Measurements from ENCODE around the gene SSTR3.
"Not testable (repeated sequence)": the region's sequence is repeated elsewhere in the genome, so short reads cannot be mapped to it uniquely, and the experiment has no call there.

The SSTR3 gene

GRCh38 chr22:37181681-37182080, 30.6 kb downstream of the SSTR3 start:
- no peak for DNase-seq (ENCODE audit: low read depth)

GRCh38 chr22:37180531-37181231, 31.6 kb downstream of the SSTR3 start:
- DNase-seq (ENCODE audit: low read depth) = no peak

DNA sequence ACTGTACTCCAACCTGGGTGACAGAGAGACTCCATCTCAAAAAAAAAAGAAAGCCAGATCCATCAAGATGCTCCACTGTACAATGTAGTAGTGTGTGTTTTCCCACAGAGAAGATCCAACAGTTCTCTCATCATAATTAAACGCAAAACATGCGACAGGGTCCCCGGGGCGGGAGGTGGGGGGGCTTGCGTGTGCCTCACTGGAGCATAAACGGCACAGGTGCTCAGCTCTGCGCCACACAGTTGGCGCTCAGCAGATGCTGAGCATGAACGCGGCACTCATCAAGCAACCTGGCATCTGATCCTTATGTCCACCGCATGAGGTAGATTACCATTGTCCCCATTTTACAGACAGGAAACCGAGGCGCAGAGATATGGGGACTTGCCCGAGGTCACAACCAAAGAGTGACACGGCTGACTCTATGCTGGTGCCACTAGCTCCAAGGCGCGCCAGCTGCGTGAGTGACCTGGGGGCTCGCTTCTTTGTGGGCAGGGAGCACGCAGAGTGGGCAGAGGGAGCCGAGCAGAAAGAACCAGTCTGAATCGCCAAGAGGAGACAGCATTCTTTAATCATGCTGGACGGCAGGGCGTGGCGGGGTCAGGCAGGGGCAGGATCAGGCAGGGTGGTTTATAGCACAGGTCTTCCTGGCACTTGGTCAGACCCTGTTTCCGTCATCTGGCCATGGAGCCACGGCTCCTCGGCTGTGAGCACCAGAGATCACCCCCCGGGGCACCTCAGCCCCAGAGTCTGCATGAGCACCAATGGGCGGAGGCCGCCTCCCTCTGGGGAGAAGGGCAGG, 32.5 kb downstream of the SSTR3 start:
- no peak for DNase-seq (ENCODE audit: low read depth)

DNA sequence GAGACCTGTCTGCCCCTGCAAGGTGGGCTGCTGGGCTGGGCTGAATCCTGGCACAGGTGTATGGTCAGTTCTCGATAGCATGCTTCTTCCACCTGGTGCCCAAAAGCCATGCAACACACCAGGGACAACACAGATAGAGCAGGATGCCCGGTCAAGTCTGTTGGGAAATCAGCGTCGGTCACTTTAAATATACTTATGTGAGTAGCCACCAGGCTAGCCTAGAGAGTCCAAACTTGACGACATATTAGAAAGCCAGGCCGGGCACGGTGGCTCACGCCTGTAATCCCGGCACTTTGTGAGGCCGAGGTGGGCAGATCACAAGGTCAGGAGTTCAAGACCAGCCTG, 33.2 kb downstream of the SSTR3 start:
- DNase-seq (ENCODE audit: low read depth) = no peak

GRCh38 chr22:37178350-37179125, 33.7 kb downstream of the SSTR3 start:
- no peak for DNase-seq (ENCODE audit: low read depth)

DNA sequence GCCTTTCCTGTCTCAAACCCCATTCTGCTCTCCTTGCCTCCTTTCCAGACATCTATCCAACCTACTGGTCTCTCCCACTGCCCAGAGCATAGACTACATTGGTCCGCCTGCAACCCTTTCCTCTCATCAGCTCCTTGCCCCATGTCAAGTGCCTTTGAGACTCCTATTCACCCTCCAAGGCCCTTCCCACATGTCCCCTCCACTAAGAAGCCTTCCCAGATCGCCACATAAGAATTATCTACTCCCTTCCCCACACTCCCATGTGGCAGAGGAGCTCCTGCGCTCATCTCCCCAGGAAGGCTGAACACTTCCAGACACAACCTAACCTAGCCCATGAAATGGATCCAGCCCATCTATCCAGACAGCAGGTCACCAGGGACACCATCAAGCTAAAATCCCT, 34.5 kb downstream of the SSTR3 start:
- no peak for DNase-seq (ENCODE audit: low read depth)

DNA sequence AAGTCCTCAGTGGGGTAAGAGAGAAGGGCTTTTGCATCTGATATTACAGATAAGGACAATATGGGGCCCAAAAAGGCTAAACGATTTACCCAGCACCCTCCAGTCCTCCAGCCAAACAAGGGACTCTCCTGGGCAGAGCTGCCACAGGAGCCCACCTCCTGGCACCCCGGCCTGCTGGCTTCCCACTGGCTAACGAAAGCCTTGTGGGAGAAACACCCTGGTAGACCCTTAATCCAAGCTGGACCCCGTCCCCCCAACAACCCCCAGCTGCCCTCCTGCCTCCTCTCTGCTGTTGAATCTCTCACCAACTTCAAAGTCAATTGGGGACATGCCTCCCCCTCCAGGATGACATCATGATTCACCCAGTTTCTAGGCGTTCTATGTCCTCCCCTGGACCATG, 35.1 kb downstream of the SSTR3 start:
- DNase-seq (ENCODE audit: low read depth) = no peak

DNA sequence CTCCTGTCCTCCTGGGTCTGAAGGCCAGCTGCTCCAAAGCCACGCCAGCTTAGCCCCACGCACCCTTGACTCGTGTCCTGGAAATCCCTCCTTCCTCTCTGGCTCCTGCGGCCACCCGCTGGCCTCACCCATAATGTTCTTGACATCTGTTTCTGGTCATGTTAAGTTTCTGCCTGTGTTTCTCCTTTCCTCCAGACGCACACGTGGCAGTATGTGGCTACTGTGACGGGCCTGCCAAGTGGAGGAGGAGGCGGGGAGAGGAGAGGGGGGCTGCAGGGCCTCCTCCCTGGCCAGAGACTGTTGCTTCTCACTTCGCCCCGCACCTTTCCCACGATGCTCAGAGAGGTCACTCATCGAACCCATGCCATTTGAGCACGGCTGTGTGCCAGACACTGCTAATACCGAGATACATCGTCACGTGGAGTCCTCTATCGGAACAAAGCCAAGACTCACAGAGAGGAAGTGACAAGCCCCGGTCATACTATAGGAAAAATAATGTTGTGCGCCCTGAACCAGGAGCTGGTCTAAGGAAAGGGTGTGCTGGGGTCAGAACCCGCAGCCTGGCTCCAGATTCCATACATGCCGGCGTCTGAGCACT, 35.7 kb downstream of the SSTR3 start:
- DNase-seq (ENCODE audit: low read depth) = no peak

DNA sequence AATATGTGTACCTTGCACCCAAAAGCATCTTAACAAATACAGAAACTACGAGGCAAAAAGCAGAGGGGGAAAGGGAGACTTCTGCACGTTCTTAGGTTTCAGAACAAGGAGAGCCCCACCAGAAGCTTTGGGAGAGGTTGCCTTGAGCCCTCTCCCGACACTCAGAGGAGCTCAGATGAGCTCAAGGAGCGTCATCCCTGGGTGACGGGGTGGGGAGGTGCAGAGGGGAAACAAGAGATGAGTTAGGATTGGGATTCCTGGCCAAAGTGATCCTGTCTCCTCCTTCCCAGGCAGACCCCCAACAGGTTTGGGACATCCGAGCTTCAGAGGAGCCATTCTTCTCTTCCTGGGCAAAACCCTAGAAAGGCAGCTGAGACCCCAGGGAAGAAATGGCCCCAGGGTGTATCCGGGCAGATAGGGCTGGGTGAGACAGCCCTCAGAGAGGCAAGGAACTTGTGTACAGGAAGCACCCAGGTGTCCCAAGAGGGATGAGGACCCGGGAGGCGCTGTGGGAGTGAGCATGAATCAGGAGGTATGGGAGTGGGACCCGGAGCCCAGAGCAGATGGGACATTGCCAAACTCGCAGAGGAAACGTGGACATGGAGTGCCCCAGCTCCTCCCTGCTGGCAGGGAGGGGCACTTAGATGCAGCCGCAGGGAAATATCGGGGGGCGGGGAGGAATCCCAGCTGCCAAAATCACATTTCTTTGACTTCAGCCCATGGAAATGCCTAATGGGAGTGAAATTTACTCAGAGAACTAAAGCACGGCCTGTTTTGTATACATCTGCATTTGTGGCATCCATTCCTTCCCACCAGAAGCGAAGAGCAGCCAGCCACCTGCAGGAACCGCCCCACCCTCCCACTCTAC, 36.6 kb downstream of the SSTR3 start:
- no peak for DNase-seq (ENCODE audit: low read depth)

GRCh38 chr22:37174964-37175363, 37.3 kb downstream of the SSTR3 start:
- DNase-seq (ENCODE audit: low read depth) = no peak

- no peak for DNase-seq (ENCODE audit: low read depth)
Measured at GRCh38 chr22:37173709-37174108, 38.6 kb downstream of the SSTR3 start.

DNA sequence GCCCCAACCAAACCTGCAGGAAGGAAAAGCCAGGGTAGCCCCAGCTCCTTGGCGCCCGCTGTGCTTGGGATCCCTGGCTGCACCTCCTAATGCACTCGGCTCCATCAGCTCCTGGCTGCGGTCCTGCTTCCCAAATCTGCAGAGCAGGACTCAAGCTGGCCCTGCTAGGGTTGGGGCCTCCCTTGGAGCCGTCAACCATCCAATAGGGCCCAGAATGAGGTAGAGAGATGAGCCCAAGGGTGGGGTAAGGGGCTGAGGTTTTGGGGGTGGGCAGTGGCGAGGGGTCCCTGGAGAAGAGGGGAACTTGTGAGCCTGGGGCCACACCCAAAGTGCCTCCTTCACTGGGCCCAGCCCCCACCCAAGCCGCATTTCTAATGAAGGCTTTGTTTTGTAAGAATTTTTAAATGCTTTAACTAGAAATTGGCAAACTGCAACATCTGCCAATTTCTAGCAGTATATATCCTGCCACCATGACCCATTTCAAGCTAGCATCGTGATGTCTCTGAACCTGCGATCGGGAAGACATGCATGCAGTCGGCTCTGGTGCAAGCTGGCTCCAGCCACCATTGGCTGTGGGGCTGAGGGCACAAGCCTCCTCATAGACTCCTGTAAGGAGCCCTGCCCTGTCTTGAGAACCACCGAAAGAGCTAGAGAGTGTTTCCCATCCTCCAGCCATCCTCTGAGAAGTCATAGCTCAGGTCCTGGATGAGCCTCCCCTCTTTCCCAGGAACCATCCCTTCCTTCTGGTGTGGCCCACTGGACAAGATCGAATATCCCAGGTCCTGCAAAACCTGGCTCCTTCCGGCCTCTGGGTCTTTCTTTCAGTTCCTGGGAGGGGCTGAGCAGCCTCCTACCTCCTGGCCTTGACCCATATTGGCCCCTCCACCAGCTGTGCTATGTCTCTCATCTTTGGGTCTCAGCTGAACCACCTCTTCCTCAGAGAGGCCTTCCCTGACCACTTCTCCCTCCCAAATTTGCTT, 39.7 kb downstream of the SSTR3 start:
- DNase-seq (ENCODE audit: low read depth) = no peak

DNA sequence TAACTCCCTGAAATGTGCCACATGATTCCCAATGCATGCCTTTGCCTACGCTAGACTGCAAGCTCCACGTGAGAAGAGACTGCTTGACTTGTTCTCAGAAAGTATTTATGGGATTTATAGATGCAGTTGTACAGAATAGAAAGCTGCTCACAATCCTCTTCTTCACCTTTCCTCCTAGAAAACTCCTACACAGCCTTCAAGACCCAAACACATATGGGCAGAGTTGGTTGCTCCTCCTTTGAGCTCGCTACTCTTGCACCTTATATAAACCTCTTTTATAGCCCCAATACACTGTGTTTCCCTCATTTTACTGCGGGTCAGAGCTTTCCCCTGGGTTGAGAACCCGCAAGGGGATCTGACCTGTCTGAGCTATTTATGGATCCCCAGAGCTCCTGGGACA, 40.6 kb downstream of the SSTR3 start:
- DNase-seq (ENCODE audit: low read depth) = no peak

DNA sequence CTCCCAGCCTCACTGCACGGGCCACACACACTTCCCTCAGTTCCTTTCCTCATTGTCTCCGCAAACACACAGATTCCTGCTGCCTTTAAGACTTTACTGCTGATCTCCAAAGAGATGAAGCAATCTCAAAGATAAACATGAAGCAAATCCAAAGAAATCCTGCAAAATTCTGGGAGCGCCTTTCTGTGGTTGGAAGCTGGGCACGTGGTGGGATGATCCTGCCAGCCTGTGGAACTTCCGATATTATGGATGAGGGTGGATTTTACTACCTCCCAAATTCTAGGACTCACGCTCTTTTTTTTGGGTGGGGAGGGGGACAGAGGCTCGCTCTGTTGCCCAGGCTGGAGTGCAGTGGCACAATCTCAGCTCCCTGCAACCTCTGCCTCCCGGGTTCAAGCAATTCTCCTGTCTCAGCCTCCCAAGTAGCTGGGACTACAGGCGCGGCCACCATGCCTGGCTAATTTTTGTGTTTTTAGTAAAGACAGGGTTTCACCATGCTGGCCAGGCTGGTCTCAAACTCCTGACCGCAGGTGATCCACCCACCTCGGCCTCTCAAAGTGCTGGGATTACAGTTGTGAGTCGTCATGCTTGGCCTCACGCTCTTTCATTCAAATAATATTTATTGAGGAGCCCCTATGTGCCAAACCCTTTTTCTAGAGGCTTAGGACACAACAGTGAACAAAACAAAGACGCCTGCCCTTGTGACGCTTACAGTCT, 41.4 kb downstream of the SSTR3 start:
- not testable (repeated sequence) for DNase-seq (ENCODE audit: low read depth)

DNA sequence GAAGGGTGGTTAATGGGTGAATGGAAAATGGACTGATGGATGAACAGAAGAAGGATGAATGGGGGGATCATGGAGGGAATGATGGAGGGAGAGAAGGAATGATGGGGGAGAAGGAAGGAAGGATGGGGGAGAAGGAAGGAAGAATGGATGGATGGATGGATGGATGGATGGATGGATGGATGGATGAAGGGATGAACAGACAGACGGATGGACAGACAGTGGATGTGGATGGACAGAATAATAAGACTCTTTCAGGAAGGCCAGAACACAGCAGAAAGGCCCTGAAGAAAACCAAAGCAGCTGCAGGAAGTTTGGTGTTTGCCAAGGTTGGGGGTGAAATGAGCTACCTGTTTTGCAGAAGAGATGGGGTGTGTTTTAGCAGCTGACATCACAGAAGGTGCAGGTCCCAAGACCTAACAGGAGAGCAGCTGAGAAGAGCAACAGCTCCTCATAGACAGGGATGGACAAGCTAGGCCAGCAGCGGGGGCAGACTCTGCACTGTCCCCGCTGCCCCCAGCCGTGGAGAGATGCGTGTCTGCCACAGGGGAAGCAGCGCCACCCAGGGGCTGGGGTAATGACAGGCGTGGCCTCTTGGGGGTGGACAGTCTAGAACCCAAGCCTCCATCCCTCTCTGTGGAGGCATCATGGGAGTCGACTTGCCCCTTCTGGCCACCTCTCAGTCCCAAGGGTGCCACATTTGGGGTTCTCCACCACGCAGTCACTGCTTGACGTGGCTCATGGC, 42.2 kb downstream of the SSTR3 start:
- DNase-seq (ENCODE audit: low read depth) = no peak

DNA sequence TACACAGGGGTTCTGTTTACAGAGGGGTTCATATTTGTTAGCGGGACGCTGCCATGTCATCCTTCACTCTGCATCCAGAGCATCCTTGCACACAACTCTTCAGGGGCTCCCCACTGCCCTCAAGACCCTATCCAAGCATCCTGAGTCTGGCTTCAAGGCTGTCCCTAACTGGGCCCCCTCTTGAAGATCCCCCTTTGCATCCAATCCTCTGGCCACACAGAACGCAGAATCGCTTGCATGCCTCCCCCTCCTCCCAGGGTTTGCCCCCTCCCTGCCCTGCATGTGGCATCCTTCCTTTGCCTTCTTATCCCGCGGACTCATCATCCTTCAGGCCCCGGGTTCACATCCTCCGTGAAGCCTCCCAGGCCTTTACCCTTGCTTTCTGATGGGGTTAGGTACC, 42.9 kb downstream of the SSTR3 start:
- no peak for DNase-seq (ENCODE audit: low read depth)

GRCh38 chr22:37167981-37168647, 44.2 kb downstream of the SSTR3 start:
- DNase-seq (ENCODE audit: low read depth) = no peak

DNA sequence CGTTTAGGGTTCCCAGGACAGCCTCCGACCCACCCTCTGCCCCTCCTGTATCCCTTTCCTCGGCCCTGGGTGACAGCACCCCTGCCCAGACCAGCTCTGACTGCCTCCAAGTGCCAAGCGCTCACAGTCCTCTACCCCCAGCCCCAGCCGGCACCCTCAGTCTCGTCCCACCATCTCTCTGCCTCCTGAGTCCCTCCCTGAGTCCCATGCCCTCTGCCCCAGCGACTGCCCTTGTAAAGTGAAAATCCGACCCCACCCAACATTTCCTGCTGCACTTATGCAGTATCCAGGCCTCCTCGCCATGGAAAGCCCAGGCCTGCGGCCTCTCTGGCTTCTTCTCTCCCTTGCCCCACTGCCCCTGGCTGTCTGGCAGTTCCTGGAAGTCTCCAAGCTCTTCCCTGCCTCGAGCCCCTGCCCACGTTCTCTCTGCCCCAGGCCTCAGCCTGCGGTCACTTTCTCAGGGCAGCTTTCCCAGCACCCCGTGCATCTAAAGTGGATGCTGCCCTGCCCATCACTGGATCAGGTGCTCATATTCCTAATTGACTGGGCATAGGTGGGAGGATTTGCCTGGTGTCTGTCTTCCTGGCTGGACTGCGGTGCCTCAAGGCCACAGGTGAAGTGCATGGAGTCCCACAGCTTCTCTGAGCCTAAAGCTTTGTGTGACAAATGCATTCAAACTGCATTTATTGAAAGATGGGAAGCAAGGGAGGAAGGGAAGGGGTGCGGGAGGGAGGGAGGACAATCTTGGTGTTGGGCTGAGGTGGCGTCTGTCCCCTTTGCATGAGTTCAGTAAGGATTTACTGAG, 44.9 kb downstream of the SSTR3 start:
- DNase-seq (ENCODE audit: low read depth) = no peak
